ENCODE measurements around the gene GBX2. TPM values are rescaled to one million over a fixed set of nuclear protein-coding genes. Genes with fewer than 3 reads are reported as not detected.

Gene GBX2
- total and polyA plus RNA-seq, 2 donors, result 0.02 TPM; not detected in 1

DNA sequence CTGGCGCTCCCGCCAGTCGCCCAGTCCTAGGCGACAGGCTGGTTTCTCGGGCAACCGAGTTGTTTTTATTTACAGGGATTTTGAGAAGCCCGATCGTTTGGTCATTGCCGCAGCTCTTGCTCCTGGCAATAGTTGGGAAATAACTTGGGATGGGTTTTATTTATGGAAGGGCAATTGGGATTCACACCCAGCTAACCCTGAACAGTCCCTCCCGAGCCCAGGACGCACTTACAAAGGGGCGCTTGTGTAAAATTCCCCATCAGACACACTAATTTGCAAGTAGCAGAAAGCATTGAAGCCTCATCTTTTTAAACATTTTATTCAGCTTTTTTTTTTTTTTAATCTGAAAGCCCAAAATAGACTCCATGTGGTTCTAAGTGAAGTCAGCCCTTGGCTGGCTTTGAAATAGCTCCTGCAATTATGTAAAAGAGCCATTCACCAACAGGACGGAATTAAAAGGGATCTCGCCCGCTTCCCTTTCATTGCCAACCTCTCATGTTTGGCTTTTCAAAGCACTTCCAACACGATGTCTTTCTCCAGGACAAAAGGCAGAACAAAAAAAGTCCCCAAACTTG lies 3.6 kb upstream of the GBX2 start:
- H3K27ac ChIP-seq (ENCODE audit: low read depth in 1 of 2, low read length in 1 of 2), result no peak overlapping the region
- peaks cover 94 to 99% of the 10 kb centered on the region in 2 donors for H3K27me3 ChIP-seq (ENCODE audit: control insufficient read depth in 2 of 2, insufficient read depth in 1 of 2, low read length in 1 of 2)
- 12% methylated on average over 16 of the region's 16 CpGs for WGBS
- H3K4me3 ChIP-seq (ENCODE audit: low read length in 2 of 2), result no peak overlapping the region
- no peaks in the 10 kb centered on the region for H3K36me3 ChIP-seq (ENCODE audit: control insufficient read depth in 2 of 2, insufficient read depth in 2 of 2, low read length in 1 of 2)
- no peak for DNase-seq (ENCODE audit: low read depth in 6 of 9, low spot score in 9 of 9)
- no peaks in the 10 kb centered on the region for H3K9me3 ChIP-seq (ENCODE audit: control insufficient read depth in 2 of 2, insufficient read depth in 1 of 2, low read length in 1 of 2)
- no peaks in the 10 kb centered on the region for H3K4me1 ChIP-seq (ENCODE audit: control insufficient read depth in 2 of 2, insufficient read depth in 2 of 2, low read length in 2 of 2)

DNA sequence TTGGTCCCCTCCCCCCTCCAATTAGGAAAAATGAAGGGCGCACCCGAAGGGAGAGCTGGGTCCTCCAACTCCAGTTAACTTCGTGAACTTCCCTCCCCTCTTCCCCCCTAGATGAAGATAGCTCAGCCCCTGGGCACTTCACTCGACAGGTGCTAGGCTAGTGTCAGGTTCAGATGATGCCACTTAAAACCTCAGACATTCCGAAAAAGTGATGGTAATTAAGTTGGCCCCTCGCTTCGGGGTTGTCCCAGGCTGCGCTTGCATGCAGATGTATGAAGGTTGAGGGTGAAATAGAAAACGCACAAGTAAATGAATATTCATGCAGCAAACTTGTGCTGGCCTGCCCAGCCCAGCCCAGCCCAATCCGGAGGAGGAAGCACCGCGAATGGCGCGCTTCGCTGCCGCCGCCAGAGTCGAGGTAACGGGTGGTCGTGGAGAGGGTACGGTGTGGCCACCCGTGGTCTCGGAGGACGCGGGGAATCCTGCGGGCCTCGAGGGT lies 3.0 kb upstream of the GBX2 start:
- H3K4me3 ChIP-seq (ENCODE audit: low read length in 2 of 2), result no peak overlapping the region
- peaks cover 95 to 99% of the 10 kb centered on the region in 2 donors for H3K27me3 ChIP-seq (ENCODE audit: control insufficient read depth in 2 of 2, insufficient read depth in 1 of 2, low read length in 1 of 2)
- WGBS, result 6% methylated on average over 27 of the region's 27 CpGs
- H3K9me3 ChIP-seq (ENCODE audit: control insufficient read depth in 2 of 2, insufficient read depth in 1 of 2, low read length in 1 of 2), result no peaks in the 10 kb centered on the region
- H3K36me3 ChIP-seq (ENCODE audit: control insufficient read depth in 2 of 2, insufficient read depth in 2 of 2, low read length in 1 of 2), result no peaks in the 10 kb centered on the region
- DNase-seq (ENCODE audit: low read depth in 6 of 9, low spot score in 9 of 9), result no peak
- no peaks in the 10 kb centered on the region for H3K4me1 ChIP-seq (ENCODE audit: control insufficient read depth in 2 of 2, insufficient read depth in 2 of 2, low read length in 2 of 2)
- no peak overlapping the region for H3K27ac ChIP-seq (ENCODE audit: low read depth in 1 of 2, low read length in 1 of 2)

DNA sequence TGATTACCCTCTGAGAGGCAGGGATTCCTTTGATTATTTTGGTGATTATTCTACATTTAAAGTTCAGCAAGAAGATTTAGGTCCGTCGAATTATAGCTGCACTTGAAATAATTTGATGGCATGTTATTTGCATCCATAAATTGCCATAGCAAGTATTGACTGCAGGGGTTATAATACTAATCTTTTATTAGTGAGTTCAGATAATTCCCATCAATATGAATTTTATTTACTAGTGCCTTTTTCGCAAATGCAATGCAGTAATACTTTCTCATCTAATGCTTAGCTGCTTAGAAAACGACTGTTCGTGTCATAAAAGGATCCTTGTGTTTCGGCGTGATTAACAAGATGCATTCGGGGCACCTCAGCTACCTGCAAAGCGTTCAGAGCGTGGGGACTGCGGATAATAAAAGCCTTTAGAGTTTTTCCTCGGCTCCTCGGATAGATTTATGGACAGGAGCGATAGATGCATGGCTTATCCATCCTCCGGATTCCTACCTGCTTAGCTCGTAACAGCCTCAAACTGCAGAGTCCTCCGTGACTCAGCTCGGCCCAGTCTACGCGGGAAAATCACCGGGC lies 2.5 kb upstream of the GBX2 start:
- Histone ChIP-seq H3K36me3 (ENCODE audit: control insufficient read depth in 2 of 2, insufficient read depth in 2 of 2, low read length in 1 of 2) (no peaks in the 10 kb centered on the region), H3K4me3 (ENCODE audit: low read length in 2 of 2) (no peak overlapping the region), H3K9me3 (ENCODE audit: control insufficient read depth in 2 of 2, insufficient read depth in 1 of 2, low read length in 1 of 2) (no peaks in the 10 kb centered on the region), H3K27ac (ENCODE audit: low read depth in 1 of 2, low read length in 1 of 2) (no peak overlapping the region), H3K27me3 (ENCODE audit: control insufficient read depth in 2 of 2, insufficient read depth in 1 of 2, low read length in 1 of 2) (peaks cover 98 to 99% of the 10 kb centered on the region in 2 donors), H3K4me1 (ENCODE audit: control insufficient read depth in 2 of 2, insufficient read depth in 2 of 2, low read length in 2 of 2) (no peaks in the 10 kb centered on the region)
- 10% methylated on average over 21 of the region's 21 CpGs for WGBS
- no peak for DNase-seq (ENCODE audit: low read depth in 6 of 9, low spot score in 9 of 9)

DNA sequence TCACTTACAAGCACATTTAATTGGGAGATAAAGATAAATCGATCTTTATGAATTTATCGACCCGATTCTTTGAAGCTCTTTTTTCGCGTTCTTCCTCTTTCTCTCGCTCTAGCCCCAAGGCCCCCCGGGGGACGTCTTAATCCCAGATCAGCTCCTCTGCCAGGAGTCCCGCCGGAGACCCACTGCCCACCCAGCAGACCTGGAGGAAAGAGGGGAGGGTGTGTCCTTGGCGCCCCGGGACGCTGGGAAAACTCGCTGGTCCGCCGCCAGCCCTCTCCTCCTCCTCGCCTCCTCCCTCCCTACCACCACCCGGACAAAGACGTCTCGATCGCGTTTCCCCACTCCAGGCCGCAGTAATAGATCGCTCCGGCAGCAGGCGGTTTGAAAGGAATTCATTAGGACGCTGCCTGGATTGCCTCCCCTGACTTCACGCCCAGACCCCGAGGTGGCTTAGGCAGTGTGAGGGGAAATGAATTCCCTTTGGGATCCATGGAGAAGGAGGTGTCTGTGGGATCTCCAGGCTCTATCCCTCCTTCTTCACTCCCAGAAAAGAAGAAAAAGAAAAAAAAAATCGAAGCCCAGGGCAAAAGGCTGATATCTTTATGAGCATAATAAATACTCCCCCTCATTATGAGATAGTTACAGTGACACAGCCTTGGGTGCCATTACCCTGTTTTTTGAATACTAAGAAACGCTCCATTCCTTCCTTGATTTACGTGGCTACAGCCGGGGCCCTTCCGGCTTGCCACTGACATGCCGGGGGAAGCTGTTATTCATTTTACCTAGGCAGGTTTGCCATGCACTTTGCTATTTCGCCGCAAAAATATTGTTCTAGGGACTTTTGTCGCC lies 1.8 kb upstream of the GBX2 start:
- H3K9me3 ChIP-seq (ENCODE audit: control insufficient read depth in 2 of 2, insufficient read depth in 1 of 2, low read length in 1 of 2), result no peaks in the 10 kb centered on the region
- H3K4me1 ChIP-seq (ENCODE audit: control insufficient read depth in 2 of 2, insufficient read depth in 2 of 2, low read length in 2 of 2), result no peaks in the 10 kb centered on the region
- H3K27me3 ChIP-seq (ENCODE audit: control insufficient read depth in 2 of 2, insufficient read depth in 1 of 2, low read length in 1 of 2), result peaks cover 99% of the 10 kb centered on the region in 2 donors
- no peak overlapping the region for H3K4me3 ChIP-seq (ENCODE audit: low read length in 2 of 2)
- H3K36me3 ChIP-seq (ENCODE audit: control insufficient read depth in 2 of 2, insufficient read depth in 2 of 2, low read length in 1 of 2), result no peaks in the 10 kb centered on the region
- H3K27ac ChIP-seq (ENCODE audit: low read depth in 1 of 2, low read length in 1 of 2), result no peak overlapping the region
- 8% methylated on average over 38 of the region's 38 CpGs for WGBS
- no peak for DNase-seq (ENCODE audit: low read depth in 6 of 9, low spot score in 9 of 9)

GRCh38 chr2:236169151-236169721 lies 1.1 kb upstream of the GBX2 start:
- no peak for DNase-seq (ENCODE audit: low read depth in 6 of 9, low spot score in 9 of 9)
- H3K4me3 ChIP-seq (ENCODE audit: low read length in 2 of 2), result no peak overlapping the region
- H3K27me3 ChIP-seq (ENCODE audit: control insufficient read depth in 2 of 2, insufficient read depth in 1 of 2, low read length in 1 of 2), result peaks cover 99% of the 10 kb centered on the region in 2 donors
- no peak overlapping the region for H3K27ac ChIP-seq (ENCODE audit: low read depth in 1 of 2, low read length in 1 of 2)
- no peaks in the 10 kb centered on the region for H3K36me3 ChIP-seq (ENCODE audit: control insufficient read depth in 2 of 2, insufficient read depth in 2 of 2, low read length in 1 of 2)
- H3K4me1 ChIP-seq (ENCODE audit: control insufficient read depth in 2 of 2, insufficient read depth in 2 of 2, low read length in 2 of 2), result no peaks in the 10 kb centered on the region
- H3K9me3 ChIP-seq (ENCODE audit: control insufficient read depth in 2 of 2, insufficient read depth in 1 of 2, low read length in 1 of 2), result no peaks in the 10 kb centered on the region
- WGBS, result 10% methylated on average over 36 of the region's 36 CpGs

- 4% methylated on average over 112 of the region's 112 CpGs for WGBS
- Histone ChIP-seq H3K9me3 (ENCODE audit: control insufficient read depth in 2 of 2, insufficient read depth in 1 of 2, low read length in 1 of 2) (no peaks in the 10 kb centered on the region), H3K27ac (ENCODE audit: low read depth in 1 of 2, low read length in 1 of 2) (no peak overlapping the region), H3K4me3 (ENCODE audit: low read length in 2 of 2) (no peak overlapping the region), H3K4me1 (ENCODE audit: control insufficient read depth in 2 of 2, insufficient read depth in 2 of 2, low read length in 2 of 2) (no peaks in the 10 kb centered on the region), H3K36me3 (ENCODE audit: control insufficient read depth in 2 of 2, insufficient read depth in 2 of 2, low read length in 1 of 2) (no peaks in the 10 kb centered on the region), H3K27me3 (ENCODE audit: control insufficient read depth in 2 of 2, insufficient read depth in 1 of 2, low read length in 1 of 2) (peaks cover 99% of the 10 kb centered on the region in 2 donors)
- no peak for DNase-seq (ENCODE audit: low read depth in 6 of 9, low spot score in 9 of 9)
These were observed 683 bp downstream of the GBX2 start for GRCh38 chr2:236167297-236168109.

DNA sequence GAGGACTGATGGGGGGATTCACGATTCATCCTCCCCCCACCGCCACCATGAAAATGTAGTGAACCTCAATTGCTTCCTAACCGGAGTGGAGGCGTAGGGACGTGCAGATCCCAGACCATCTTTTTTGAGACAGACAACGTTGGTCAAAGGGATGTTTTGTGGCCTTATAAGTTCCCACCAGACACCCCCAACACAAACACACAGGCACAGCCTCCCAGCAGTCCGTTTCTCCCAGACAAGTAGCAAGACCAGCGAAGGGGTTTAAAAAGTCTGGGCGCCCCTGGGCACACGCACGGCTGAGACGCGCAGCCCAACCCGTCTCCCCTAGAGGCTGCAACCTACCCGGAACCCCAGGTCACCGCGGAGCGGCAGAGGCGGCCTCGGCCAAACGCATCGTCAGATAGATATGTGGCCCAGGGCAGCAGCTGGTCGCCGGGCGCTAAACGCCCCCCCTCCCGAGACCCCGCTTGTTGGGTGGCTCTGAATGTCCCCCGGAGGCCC lies 1.3 kb downstream of the GBX2 start:
- no peak for DNase-seq (ENCODE audit: low read depth in 6 of 9, low spot score in 9 of 9)
- Histone ChIP-seq H3K4me1 (ENCODE audit: control insufficient read depth in 2 of 2, insufficient read depth in 2 of 2, low read length in 2 of 2) (no peaks in the 10 kb centered on the region), H3K36me3 (ENCODE audit: control insufficient read depth in 2 of 2, insufficient read depth in 2 of 2, low read length in 1 of 2) (no peaks in the 10 kb centered on the region), H3K27ac (ENCODE audit: low read depth in 1 of 2, low read length in 1 of 2) (no peak overlapping the region), H3K9me3 (ENCODE audit: control insufficient read depth in 2 of 2, insufficient read depth in 1 of 2, low read length in 1 of 2) (no peaks in the 10 kb centered on the region), H3K4me3 (ENCODE audit: low read length in 2 of 2) (no peak overlapping the region), H3K27me3 (ENCODE audit: control insufficient read depth in 2 of 2, insufficient read depth in 1 of 2, low read length in 1 of 2) (peaks cover 99% of the 10 kb centered on the region in 2 donors)
- WGBS, result 4% methylated on average over 29 of the region's 29 CpGs

DNA sequence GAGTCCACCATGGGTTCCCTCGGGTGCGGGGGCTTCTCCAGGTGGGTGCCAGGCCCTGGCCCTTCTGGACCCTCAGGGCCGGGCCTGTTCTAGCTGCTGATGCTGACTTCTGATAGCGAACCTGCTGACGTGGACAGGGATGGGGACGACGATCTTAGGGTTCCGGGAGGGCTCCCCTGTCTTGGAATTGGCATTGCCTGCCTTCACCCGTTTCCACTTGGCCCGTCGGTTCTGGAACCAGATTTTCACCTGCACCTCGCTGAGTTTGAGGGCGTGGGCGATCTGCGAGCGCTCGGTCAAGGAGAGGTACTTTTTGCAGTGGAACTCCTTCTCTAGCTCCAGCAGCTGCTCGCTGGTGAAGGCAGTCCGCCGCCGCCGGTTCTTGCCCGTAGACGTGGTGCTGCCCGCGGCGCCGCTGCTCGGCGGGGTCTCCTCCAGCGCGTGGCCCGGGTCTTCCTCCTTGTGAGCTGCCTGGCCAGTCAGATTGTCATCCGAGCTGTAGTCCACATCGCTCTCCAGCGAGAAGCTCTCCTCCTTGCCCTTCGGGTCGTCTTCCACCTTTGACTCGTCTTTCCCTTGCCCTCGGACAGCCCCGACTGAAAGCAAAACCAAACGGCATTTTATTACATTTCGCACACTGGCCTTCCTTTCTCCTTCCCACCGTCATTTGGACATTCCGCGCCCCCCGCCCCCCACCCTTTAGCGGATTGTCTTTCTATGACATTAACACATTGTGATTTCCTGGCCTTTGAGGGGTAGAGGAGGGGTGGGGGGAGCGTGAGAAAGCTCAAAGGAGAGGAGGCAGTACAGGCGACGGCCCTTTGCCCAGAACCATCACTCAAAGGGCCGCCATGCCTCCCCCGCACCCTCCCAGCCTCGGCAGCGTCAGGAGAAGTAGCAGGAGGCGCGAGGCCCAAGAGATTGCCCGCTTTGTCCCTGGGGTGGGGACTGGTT lies 2.1 kb downstream of the GBX2 start:
- Histone ChIP-seq H3K27me3 (ENCODE audit: control insufficient read depth in 2 of 2, insufficient read depth in 1 of 2, low read length in 1 of 2) (peaks cover 99% of the 10 kb centered on the region in 2 donors), H3K4me3 (ENCODE audit: low read length in 2 of 2) (no peak overlapping the region), H3K36me3 (ENCODE audit: control insufficient read depth in 2 of 2, insufficient read depth in 2 of 2, low read length in 1 of 2) (no peaks in the 10 kb centered on the region), H3K9me3 (ENCODE audit: control insufficient read depth in 2 of 2, insufficient read depth in 1 of 2, low read length in 1 of 2) (no peaks in the 10 kb centered on the region), H3K4me1 (ENCODE audit: control insufficient read depth in 2 of 2, insufficient read depth in 2 of 2, low read length in 2 of 2) (no peaks in the 10 kb centered on the region), H3K27ac (ENCODE audit: low read depth in 1 of 2, low read length in 1 of 2) (no peak overlapping the region)
- DNase-seq (ENCODE audit: low read depth in 6 of 9, low spot score in 9 of 9), result no peak
- 7% methylated on average over 58 of the region's 58 CpGs for WGBS
